Measurements from ENCODE around the gene FGF1. TPM values are rescaled to one million over a fixed set of nuclear protein-coding genes. Genes with fewer than 3 reads are reported as not detected.

FGF1 gene
- total RNA-seq, 6 experiments from 2014 or later = 0.12 to 0.56 (median 0.42) TPM; not detected in 1

DNA sequence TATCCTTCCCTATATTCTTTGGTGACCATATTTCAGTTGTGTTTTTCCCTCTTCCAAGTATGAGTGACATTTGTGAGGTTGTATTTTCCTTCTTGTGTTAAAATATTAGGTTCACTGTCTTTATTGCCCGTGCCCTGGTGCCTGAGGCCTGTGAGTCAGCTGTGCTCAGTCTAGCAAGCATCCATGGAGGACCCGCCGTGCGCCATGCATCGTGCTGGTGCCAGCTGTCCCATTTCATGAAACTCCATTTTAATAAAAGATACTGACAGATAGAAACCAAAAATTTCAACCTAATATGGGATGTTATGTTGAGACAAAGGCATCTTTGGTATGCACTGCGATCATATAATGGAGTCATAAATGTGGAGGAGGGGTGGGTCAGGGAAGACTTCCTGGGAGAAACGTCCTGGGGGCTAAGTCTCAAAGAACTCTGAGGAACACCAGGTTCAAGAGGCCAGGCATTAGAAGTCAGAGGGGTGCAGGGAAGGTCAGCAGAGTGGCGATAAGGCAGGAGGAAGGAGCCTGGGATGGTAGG, 34.0 kb upstream of the FGF1 start:
- no peaks in the 10 kb centered on the region for H3K27me3 ChIP-seq
- H3K9me3 ChIP-seq = no peaks in the 10 kb centered on the region
- H3K27ac ChIP-seq = no peak overlapping the region
- H3K4me3 ChIP-seq = no peak overlapping the region
- TF ChIP-seq, protein P1, sequence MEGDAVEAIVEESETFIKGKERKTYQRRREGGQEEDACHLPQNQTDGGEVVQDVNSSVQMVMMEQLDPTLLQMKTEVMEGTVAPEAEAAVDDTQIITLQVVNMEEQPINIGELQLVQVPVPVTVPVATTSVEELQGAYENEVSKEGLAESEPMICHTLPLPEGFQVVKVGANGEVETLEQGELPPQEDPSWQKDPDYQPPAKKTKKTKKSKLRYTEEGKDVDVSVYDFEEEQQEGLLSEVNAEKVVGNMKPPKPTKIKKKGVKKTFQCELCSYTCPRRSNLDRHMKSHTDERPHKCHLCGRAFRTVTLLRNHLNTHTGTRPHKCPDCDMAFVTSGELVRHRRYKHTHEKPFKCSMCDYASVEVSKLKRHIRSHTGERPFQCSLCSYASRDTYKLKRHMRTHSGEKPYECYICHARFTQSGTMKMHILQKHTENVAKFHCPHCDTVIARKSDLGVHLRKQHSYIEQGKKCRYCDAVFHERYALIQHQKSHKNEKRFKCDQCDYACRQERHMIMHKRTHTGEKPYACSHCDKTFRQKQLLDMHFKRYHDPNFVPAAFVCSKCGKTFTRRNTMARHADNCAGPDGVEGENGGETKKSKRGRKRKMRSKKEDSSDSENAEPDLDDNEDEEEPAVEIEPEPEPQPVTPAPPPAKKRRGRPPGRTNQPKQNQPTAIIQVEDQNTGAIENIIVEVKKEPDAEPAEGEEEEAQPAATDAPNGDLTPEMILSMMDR (IDR thresholded peaks at IDR 0.05) = no peak
- no peak for TF ChIP-seq POLR2A (IDR thresholded peaks at IDR 0.05)
- DNase-seq = no peak
- WGBS (ENCODE audit: insufficient coverage, low coverage, low lambda C conversion rate, missing lambda C conversion rate) = 84% methylated on average over 8 of the region's 8 CpGs
- intact Hi-C loops (cut with DNase I) = loop anchor here (5.0 kb wide), 1 partner anchor 162 kb away; no protein-coding TSS in a partner anchor
- no peaks in the 10 kb centered on the region for H3K36me3 ChIP-seq
- peaks cover 0 to 9% (median 4%) of the 10 kb centered on the region in 4 donors for H3K4me1 ChIP-seq
- ATAC-seq = no peak

- intact Hi-C loops (cut with DNase I) = loop anchor here in 1 of 2 donors (5.0 kb wide), 1 partner anchor 165 kb away; no protein-coding TSS in a partner anchor
- Histone ChIP-seq H3K4me1 (peaks cover 0 to 9% (median 4%) of the 10 kb centered on the region in 4 donors), H3K36me3 (no peaks in the 10 kb centered on the region), H3K27me3 (no peaks in the 10 kb centered on the region), H3K27ac (no peak overlapping the region), H3K9me3 (no peaks in the 10 kb centered on the region), H3K4me3 (no peak overlapping the region)
- 37% methylated on average over 5 of the region's 11 CpGs for WGBS (ENCODE audit: insufficient coverage, low coverage, low lambda C conversion rate, missing lambda C conversion rate)
- TF ChIP-seq, protein P1 (IDR thresholded peaks at IDR 0.05) = peak; percentile 63 to 89 (median 74)
- TF ChIP-seq POLR2A (IDR thresholded peaks at IDR 0.05) = no peak
- ATAC-seq (peak; percentile 68 to 76 (median 70)), DNase-seq (no peak)
Measured at GRCh38 chr5:142717582-142718215, 31.8 kb upstream of the FGF1 start.

DNA sequence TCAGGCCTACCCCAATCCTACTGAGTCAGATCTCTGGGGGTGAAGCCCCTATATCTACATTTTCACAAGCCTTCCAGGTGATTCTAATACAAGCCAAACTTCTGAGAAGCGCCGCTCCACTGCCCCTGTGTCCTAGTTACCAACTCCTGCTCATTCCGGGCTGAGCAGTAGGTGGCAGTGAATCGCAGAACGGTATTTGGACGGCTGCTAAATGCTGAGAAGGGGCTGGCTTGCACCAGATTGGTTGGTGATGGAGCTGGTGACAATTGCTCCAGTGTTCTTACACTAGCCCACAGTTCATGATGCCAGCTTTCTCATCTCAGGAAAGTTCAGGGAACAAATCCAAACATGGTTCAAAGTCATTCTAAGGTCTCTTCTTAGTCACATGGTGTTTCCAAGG, 31.1 kb upstream of the FGF1 start:
- WGBS (ENCODE audit: insufficient coverage, low coverage, low lambda C conversion rate, missing lambda C conversion rate) = 0% methylated on average over 4 of the region's 6 CpGs
- ATAC-seq = peak; percentile 44 to 53 (median 48)
- no peak for TF ChIP-seq POLR2A (IDR thresholded peaks at IDR 0.05)
- TF ChIP-seq, protein P1 (IDR thresholded peaks at IDR 0.05) = peak; percentile 30 to 40 (median 37)

GRCh38 chr5:142715291-142715690, 29.4 kb upstream of the FGF1 start:
- DNase-seq (no peak), ATAC-seq (no peak)
- TF ChIP-seq, protein P1 (IDR thresholded peaks at IDR 0.05) = no peak
- TF ChIP-seq POLR2A (IDR thresholded peaks at IDR 0.05) = no peak
- intact Hi-C loops (cut with DNase I) = loop anchor here in 1 of 2 donors (5.0 kb wide), 1 partner anchor 167 kb away; no protein-coding TSS in a partner anchor
- Histone ChIP-seq H3K27me3 (no peaks in the 10 kb centered on the region), H3K36me3 (no peaks in the 10 kb centered on the region), H3K4me1 (no peaks in the 10 kb centered on the region), H3K9me3 (no peaks in the 10 kb centered on the region), H3K27ac (no peak overlapping the region), H3K4me3 (no peak overlapping the region)
- WGBS (ENCODE audit: insufficient coverage, low coverage, low lambda C conversion rate, missing lambda C conversion rate) = 57% methylated on average over 3 of the region's 3 CpGs

More for the DNA sequence above, 31.1 kb upstream of the FGF1 start:
- H3K36me3 ChIP-seq = no peaks in the 10 kb centered on the region
- no peak overlapping the region for H3K4me3 ChIP-seq
- DNase-seq = peak in 2 of 3 donors; percentile 48 to 54
- no peaks in the 10 kb centered on the region for H3K27me3 ChIP-seq
- H3K27ac ChIP-seq = no peak overlapping the region
- peaks cover 0 to 9% (median 4%) of the 10 kb centered on the region in 4 donors for H3K4me1 ChIP-seq
- no peaks in the 10 kb centered on the region for H3K9me3 ChIP-seq
- intact Hi-C loops (cut with DNase I) = loop anchor here in 1 of 2 donors (5.0 kb wide), 1 partner anchor 165 kb away; no protein-coding TSS in a partner anchor
